HG03175 (cell line): ENCODE results near the gene PDSS2.

Source experiments
- ATAC-seq: cut with Tn5 transposase; IDR thresholded peaks from one replicate; pipeline ENCODE4 v1.9.1; 2021; ENCODE audit warnings: mild to moderate bottlenecking, moderate library complexity; ENCODE audit not compliant: unreplicated experiment

Gene PDSS2

GRCh38 chr6:107421696-107422256, 37.6 kb downstream of the PDSS2 start:
- no peak for ATAC-seq

- no peak for ATAC-seq
Observed at GRCh38 chr6:107419733-107420132, 39.6 kb downstream of the PDSS2 start.

GRCh38 chr6:107418118-107418517, 41.2 kb downstream of the PDSS2 start:
- ATAC-seq: no peak

GRCh38 chr6:107416145-107416544, 43.2 kb downstream of the PDSS2 start:
- ATAC-seq: no peak

- no peak for ATAC-seq
Observed at GRCh38 chr6:107413966-107414645, 45.3 kb downstream of the PDSS2 start.

- no peak for ATAC-seq
Observed at GRCh38 chr6:107411161-107411560, 48.2 kb downstream of the PDSS2 start.

- ATAC-seq: no peak
Observed at GRCh38 chr6:107409942-107410341, 49.4 kb downstream of the PDSS2 start.

- ATAC-seq: no peak
Observed at GRCh38 chr6:107408714-107409113, 50.6 kb downstream of the PDSS2 start.

GRCh38 chr6:107405002-107405401, 54.4 kb downstream of the PDSS2 start:
- ATAC-seq: no peak

GRCh38 chr6:107402533-107402932, 56.8 kb downstream of the PDSS2 start:
- ATAC-seq: no peak

- no peak for ATAC-seq
Observed at GRCh38 chr6:107401573-107401972, 57.8 kb downstream of the PDSS2 start.

GRCh38 chr6:107400616-107401147, 58.7 kb downstream of the PDSS2 start:
- ATAC-seq: no peak

- no peak for ATAC-seq
Observed at GRCh38 chr6:107399935-107400334, 59.4 kb downstream of the PDSS2 start.

- ATAC-seq: no peak
Observed at GRCh38 chr6:107398001-107398400, 61.4 kb downstream of the PDSS2 start.

- ATAC-seq: no peak
Observed at GRCh38 chr6:107396211-107396610, 63.2 kb downstream of the PDSS2 start.

GRCh38 chr6:107392069-107392468, 67.3 kb downstream of the PDSS2 start:
- ATAC-seq: no peak

- ATAC-seq: no peak
Observed at GRCh38 chr6:107390685-107391435, 68.5 kb downstream of the PDSS2 start.

GRCh38 chr6:107390056-107390455, 69.3 kb downstream of the PDSS2 start:
- ATAC-seq: no peak

- ATAC-seq: no peak
Observed at GRCh38 chr6:107386904-107387303, 72.5 kb downstream of the PDSS2 start.

- no peak for ATAC-seq
Observed at GRCh38 chr6:107386340-107386739, 73.0 kb downstream of the PDSS2 start.

- no peak for ATAC-seq
Observed at GRCh38 chr6:107383705-107384104, 75.7 kb downstream of the PDSS2 start.

- ATAC-seq: no peak
Observed at GRCh38 chr6:107374264-107374663, 85.1 kb downstream of the PDSS2 start.
